Lung microvascular endothelial cell (primary cell): ENCODE results near the gene TMEM171. TPM values are rescaled to one million over a fixed set of nuclear protein-coding genes. Genes with fewer than 3 reads are reported as not detected.
A peak's percentile ranks its signal among the peaks of the same experiment; 100 is the strongest.

Experiments
- DNase-seq, 2 donors: peaks; one replicate each; pipeline versions ENCODE4 v3.0.0 to v3.0.0-alpha.2; 2010; ENCODE audit warnings: low read depth in 2 of 2
- total RNA-seq: library from RNA; depleted of rRNA; stranded (reverse); fragments of >200 nt; gene quantifications from 2 replicates; pipeline ENCODE4 v1.2.1, GENCODE V29; 2014

Gene TMEM171
- total RNA-seq: 0.40 and 1.1 TPM in 2 replicates

GRCh38 chr5:73120222-73121118 is at the start of gene TMEM171:
TMEM171 (plus strand) TSS chr5:73120575; CDS start chr5:73123374, 2,799 bp downstream.
- peak; percentile 8 to 58 for DNase-seq

- DNase-seq: no peak
These were observed 39.3 kb upstream of the TMEM171 start for GRCh38 chr5:73081093-73081492.

- DNase-seq: no peak
These were observed 32.3 kb upstream of the TMEM171 start for GRCh38 chr5:73088026-73088425.

GRCh38 chr5:73093943-73094342 is 26.4 kb upstream of the TMEM171 start:
- peak in 1 of 2 donors; percentile 67 for DNase-seq

GRCh38 chr5:73094415-73094814 is 26.0 kb upstream of the TMEM171 start:
- DNase-seq: no peak

- DNase-seq: no peak
These were observed 24.7 kb upstream of the TMEM171 start for GRCh38 chr5:73095564-73096238.

- no peak for DNase-seq
These were observed 24.2 kb upstream of the TMEM171 start for GRCh38 chr5:73096239-73096575.

GRCh38 chr5:73097740-73098139 is 22.6 kb upstream of the TMEM171 start:
- DNase-seq: no peak

- DNase-seq: no peak
These were observed 20.3 kb upstream of the TMEM171 start for GRCh38 chr5:73100109-73100508.

- no peak for DNase-seq
These were observed 16.5 kb upstream of the TMEM171 start for GRCh38 chr5:73103870-73104299.

- no peak for DNase-seq
These were observed 16.0 kb upstream of the TMEM171 start for GRCh38 chr5:73104326-73104725.

- DNase-seq: no peak
These were observed 14.0 kb upstream of the TMEM171 start for GRCh38 chr5:73106335-73106734.

- no peak for DNase-seq
These were observed 10.2 kb upstream of the TMEM171 start for GRCh38 chr5:73110190-73110589.

- DNase-seq: no peak
These were observed 8.8 kb upstream of the TMEM171 start for GRCh38 chr5:73111536-73111935.

- DNase-seq: no peak
These were observed 8.0 kb upstream of the TMEM171 start for GRCh38 chr5:73112359-73112758.

GRCh38 chr5:73114044-73114688 is 6.2 kb upstream of the TMEM171 start:
- DNase-seq: no peak

- DNase-seq: no peak
These were observed 4.8 kb upstream of the TMEM171 start for GRCh38 chr5:73115399-73116051.

GRCh38 chr5:73116506-73116905 is 3.9 kb upstream of the TMEM171 start:
- no peak for DNase-seq

GRCh38 chr5:73117088-73117740 is 3.2 kb upstream of the TMEM171 start:
- no peak for DNase-seq

GRCh38 chr5:73118391-73118973 is 1.9 kb upstream of the TMEM171 start:
- no peak for DNase-seq
